Mononuclear cell (primary cell): Measurements from ENCODE around the gene MR1. TPM values are rescaled to one million over a fixed set of nuclear protein-coding genes. Genes with fewer than 3 reads are reported as not detected.
"Not testable (repeated sequence)": the region's sequence is repeated elsewhere in the genome, so short reads cannot be mapped to it uniquely, and the experiment has no call there.

Source experiments
- H3K27me3 ChIP-seq: 2 replicates; pipeline ENCODE4 v1.6.0; 2011; ENCODE audit warnings: low read length, control low read depth; ENCODE audit not compliant: insufficient read depth
- H3K4me1 ChIP-seq: 2 replicates; pipeline ENCODE4 v1.5.1; 2011; ENCODE audit warnings: mild to moderate bottlenecking, low read length, control low read depth; ENCODE audit not compliant: insufficient read depth
- H3K4me3 ChIP-seq: 2 replicates; pipeline ENCODE4 v1.5.1; 2011; ENCODE audit warnings: mild to moderate bottlenecking, low read length, moderate library complexity
- H3K9me3 ChIP-seq: 2 replicates; pipeline ENCODE4 v1.5.1; 2011; ENCODE audit warnings: low read depth, mild to moderate bottlenecking, control low read depth, low read length
- total RNA-seq: library from RNA; depleted of rRNA; stranded (reverse); fragments of >200 nt; gene quantifications from one replicate; pipeline ENCODE4 v1.2.3, GENCODE V29; 2012

MR1 gene
- total RNA-seq, 1 donor = 19.2 TPM

DNA sequence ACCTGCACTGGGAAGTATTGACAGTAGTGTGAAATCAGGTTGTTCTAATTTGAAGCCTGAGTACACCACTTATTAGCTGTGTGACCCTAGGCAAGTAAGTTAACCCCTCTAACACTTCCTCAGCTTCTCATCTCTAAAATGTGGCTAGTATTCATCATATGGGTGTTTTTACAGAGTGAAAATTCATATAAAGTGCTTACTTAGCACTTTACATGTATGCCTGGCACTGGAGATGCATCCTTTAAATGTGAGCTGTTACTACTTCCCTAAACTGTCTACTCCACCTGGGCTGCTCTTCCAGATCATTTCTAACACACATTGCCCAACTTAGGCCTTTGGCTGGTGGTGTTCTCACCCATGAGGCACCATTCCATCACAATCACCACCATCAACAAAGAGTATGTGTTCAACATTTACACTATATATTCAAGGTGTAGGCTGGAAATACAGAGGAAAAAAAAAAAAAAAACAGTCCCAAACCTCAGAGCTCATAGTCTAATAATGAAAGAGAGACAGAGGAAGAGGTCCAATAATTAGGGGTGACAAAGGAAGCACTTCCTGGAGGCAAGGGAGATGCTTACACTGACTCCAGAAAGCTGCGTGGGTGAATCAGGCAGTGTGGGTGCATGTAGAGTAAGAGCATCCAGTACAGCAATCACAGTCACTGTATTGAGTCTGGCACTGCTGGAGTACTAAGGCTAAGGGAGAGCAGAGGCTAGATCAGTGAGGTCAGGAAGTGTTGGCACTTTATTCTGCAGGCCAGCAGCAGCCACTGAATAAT, 14.7 kb upstream of the MR1 start:
- no peaks in the 10 kb centered on the region for H3K9me3 ChIP-seq
- H3K4me3 ChIP-seq = no peak overlapping the region
- H3K27me3 ChIP-seq = no peaks in the 10 kb centered on the region
- peaks cover 62% of the 10 kb centered on the region for H3K4me1 ChIP-seq

DNA sequence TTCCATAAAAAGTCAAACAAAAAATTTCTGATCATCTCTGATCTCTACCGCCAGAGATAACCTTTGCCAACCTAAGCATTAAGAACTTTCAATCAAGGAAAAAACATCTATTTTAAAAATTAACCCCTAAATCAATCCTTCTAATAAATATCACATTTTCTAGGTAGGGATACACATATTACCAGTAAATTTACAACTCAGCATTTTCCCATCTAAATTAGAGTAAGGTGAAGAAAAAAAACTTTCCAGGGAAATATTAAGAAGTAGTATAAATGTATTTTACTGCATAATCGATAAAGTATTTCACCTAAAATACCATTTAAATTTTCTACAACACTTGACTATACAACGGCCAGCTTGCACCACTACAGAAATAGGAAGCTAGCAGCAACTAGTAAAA, 12.6 kb upstream of the MR1 start:
- peak overlapping the region; percentile 88 for H3K4me3 ChIP-seq
- H3K27me3 ChIP-seq = no peaks in the 10 kb centered on the region
- H3K4me1 ChIP-seq = peaks cover 41% of the 10 kb centered on the region
- no peaks in the 10 kb centered on the region for H3K9me3 ChIP-seq

DNA sequence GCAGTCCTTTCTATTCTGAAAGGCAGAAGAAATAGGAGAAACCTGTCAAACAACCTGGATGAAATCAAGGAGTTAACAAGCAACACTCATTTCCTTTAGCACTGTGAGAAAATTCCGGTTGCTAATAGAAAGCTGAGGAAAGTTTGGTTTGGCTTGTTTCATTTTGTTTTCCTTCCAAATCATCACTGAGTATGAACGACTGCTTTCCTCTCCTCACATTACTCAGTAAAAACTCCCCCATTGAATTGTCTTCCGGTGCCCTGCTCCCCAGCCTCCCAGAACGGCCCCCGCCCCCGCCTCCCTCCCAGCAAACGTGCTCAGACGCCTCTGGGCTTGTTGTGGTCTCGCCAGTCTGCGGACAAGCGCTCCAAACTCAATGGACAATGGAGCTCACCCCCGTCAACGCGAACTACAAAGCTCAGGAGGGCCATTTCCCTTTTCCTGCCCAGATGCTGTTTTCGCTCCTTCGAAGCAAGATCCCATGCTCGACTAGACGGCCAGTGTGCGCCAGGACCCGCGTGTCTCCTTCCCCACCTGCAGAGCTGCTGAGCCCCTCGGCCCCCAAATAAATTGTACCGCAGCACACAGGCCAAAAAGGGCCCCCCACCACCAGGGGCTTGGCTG, 11.9 kb upstream of the MR1 start:
- Histone ChIP-seq H3K9me3 (no peaks in the 10 kb centered on the region), H3K4me3 (peak overlapping the region; percentile 88), H3K4me1 (peaks cover 37% of the 10 kb centered on the region), H3K27me3 (no peaks in the 10 kb centered on the region)

DNA sequence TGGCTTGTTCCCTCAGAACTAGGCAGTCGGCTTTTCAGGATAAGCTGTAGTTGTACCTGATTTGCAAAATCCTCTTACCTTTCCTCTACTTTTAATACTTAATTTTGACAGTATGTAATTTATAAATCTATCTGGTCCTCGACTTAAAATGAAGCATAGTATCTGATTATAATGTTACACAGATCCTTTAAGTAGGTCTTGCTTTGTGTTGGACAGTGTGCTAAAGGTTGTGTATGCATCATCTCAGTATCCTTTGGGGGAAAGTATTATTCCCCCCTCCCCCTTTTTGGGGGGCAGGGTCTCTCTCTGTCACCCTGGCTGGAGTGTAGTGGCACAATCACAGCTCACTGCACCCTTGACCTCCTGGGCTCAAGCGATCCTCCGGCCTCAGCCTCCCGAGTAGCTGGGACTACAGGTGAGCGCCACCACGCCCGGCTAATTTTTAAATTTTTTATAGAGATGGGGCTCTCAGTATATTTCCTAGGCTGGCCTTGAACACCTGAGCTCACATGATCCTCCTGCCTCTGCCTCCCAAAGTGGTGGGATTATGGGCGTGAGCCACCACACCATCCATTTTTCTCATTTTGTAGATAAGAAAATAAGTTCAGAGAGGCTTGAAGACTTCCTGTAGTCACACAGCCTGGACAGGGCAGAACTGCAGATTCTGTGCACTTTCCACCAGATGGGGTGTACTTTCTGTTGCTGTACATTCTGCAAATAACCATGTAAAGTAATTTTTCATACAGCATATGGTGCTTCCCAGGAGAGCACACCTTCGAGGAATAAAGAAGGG, 10.3 kb upstream of the MR1 start:
- Histone ChIP-seq H3K27me3 (no peaks in the 10 kb centered on the region), H3K4me3 (peak overlapping the region; percentile 88), H3K9me3 (no peaks in the 10 kb centered on the region), H3K4me1 (peaks cover 36% of the 10 kb centered on the region)

DNA sequence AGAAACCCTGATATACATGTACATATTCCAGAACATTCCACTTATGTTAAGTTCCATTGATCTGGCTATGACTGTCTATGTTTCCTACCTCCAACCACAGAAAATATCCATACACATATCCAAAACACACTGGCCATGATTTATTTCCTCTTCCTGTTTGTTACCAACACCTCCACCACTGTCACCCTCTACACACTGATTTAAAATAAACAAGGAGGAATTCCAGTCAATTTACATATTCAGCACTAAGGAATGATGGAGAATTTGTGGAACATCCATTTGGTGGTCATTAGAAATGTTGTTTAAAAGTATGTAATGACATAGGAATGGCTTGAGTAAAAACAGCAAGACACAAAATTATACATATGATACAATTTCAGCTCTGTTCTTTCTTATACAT, 5.6 kb upstream of the MR1 start:
- Histone ChIP-seq H3K4me3 (no peak overlapping the region), H3K27me3 (no peaks in the 10 kb centered on the region), H3K9me3 (no peaks in the 10 kb centered on the region)

DNA sequence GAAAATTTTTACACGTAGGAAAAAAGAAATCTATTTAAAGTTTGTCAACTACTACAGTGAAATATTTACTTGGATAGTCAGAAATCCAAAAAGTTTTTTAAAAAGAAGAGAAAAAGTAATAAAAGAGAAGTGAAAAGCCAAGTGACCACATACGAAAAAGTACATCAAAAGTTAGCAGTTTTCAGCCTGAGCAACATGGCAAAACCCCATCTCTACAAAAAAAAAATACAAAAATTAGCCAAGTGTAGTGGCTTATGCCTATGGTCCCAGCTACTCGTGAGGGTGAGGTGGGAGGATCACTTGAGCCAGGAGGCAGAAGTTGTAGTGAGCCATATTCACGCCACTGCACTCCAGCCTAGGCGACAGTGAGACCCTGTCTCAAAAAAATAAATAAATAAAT, 5.2 kb upstream of the MR1 start:
- Histone ChIP-seq H3K4me1 (peaks cover 15% of the 10 kb centered on the region), H3K27me3 (no peaks in the 10 kb centered on the region), H3K4me3 (no peak overlapping the region), H3K9me3 (no peaks in the 10 kb centered on the region)

More for the DNA sequence above, 5.6 kb upstream of the MR1 start:
- H3K4me1 ChIP-seq = peaks cover 15% of the 10 kb centered on the region

DNA sequence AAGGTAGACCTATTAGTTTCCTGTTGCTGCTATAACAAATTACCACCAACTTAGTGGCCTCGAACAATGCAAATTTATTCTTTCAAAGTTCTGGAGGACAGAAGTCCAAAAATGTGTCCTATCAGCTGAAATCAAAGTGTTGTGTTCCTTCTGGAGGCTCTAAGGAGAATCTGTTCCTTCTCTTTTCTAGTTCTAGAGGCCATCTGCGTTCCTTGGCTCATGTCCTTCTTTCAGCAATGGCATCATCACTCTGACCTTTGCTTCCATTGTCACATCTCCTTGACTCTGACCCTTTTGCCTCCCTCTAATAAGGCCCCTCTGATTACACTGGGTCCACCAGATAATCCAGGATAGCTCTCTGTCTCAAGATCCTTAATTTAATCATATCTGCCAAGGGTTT, 1.2 kb upstream of the MR1 start:
- Histone ChIP-seq H3K9me3 (no peaks in the 10 kb centered on the region), H3K4me3 (no peak overlapping the region), H3K27me3 (no peaks in the 10 kb centered on the region), H3K4me1 (peaks cover 43% of the 10 kb centered on the region)

DNA sequence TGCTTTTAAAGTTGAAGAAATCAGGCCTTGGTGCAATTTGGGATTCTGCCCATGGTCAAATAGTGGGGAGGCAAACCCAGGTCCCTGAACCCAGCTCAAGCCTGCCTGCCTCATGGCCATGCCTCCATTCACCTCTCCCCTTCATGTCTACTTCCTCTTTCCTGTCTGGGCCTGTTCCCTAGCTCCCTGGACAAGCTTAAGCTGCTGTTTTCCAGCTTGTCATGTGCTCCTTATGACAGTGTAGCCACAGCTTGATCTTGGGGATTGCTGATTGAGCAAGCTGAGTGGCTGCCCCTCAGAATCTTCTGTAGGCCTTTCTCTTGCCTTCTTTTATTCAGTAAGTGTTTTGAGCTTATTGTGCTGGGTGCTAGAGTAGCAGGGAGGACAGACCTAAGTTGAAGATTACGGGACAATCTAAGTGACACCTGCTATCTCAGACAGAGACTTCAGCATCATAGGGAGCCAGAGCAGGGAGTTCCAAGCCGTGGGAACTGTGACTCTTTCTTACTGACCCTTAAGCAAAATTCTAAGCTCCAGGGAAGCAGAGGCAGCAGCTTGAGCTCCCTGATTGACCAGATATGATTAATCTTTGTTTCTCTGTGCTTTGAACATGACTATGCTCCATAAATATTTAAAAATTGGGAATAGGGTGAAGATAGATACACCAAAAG, 520 bp upstream of the MR1 start:
- Histone ChIP-seq H3K4me3 (peak overlapping the region; percentile 86), H3K4me1 (peaks cover 50% of the 10 kb centered on the region), H3K9me3 (no peaks in the 10 kb centered on the region), H3K27me3 (no peaks in the 10 kb centered on the region)

DNA sequence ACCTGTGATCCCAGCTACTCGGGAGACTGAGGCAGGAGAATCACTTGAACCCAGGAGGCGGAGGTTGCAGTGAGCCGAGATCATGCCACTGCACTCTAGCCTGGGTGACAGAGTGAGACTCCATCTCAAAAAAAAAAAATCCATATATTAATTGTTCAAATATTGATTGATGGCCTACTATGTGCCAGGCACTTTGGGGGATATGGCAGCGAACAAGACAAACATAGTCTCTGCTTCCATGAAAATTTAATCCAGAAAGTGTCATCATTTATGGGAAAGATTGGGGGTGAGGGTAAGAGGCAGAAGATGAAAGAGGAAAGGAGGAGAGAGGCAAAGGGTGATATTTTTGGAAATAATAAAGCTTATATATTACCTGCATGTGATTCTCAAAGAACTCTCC, 1.4 kb downstream of the MR1 start:
- not testable (repeated sequence) for H3K9me3 ChIP-seq, H3K27me3 ChIP-seq, H3K4me3 ChIP-seq
- peaks cover 59% of the 10 kb centered on the region for H3K4me1 ChIP-seq

DNA sequence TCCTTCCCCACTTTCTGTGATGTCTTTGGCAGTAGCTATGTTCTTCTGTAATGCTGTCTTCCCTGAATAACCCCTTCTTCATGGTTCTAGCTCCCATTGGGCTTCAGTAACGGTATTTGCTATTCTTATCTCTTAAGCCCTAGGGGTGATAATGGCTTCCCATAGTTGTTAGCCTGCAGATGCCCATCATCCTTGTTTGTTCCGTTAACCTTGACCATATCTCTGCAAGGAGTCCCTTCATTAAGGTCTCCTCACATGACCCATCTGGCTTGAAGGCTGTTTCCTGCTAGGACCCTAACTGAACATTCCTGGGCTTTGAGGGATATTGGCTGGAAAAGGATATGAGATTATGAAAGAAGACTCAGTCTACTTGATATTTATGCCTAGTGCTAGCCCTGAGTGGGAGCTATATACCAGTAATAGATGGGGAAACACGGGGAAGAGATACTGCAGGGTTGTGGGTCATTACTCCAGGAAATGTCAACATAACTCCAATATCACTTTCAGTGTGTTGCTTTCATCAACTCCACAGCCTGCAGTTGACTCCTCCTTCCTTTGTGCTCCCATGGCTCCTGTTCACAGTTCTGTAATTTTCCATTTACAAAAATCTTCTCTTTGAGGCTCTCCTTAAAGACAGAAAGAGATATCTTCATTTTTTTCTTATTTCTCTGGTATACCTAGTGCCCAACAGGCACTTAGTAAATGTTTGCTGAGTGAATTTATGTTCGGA, 2.5 kb downstream of the MR1 start:
- Histone ChIP-seq H3K4me1 (peaks cover 68% of the 10 kb centered on the region), H3K27me3 (no peaks in the 10 kb centered on the region), H3K4me3 (no peak overlapping the region), H3K9me3 (no peaks in the 10 kb centered on the region)

DNA sequence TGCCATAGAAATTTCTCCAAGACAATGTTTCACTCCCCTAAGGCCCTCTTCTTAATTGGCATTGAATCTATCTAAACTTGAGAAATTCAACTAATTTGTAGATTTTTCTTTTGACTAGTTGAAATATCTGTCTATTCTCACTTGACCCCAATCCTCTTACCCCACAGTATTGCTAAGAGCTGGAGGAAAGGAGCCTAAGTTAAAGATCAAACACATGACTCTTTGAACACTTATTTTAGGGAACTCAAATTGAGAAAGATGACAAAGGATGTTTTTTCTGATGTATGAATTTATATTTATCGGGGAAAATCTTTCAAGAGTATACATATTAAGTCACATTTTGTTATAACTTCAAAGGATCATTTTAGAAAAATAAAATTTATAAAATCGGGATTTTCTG, 3.6 kb downstream of the MR1 start:
- H3K27me3 ChIP-seq = no peaks in the 10 kb centered on the region

DNA sequence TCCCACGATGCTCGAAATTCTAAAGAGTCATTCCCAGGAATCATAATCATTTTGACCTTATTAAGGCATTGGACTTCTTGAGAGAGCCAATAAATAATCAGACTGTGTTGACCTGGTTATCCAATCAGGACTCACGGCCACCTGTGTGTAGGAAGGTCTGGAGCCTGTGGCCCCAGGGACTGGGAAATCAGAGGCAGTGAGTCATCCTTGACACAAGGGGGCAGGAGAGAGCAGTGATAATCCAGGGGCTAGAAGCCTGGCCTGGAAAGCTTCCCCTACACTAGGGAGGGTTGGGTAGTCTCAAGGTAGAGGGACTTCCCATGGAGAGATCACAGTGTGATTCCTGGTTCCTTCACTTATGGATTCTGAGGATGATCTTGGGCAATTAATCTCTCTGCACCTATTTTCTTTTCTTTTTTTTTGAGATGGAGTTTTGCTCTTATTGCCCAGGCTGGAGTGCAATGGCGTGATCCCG, 4.7 kb downstream of the MR1 start:
- Histone ChIP-seq H3K27me3 (no peaks in the 10 kb centered on the region), H3K4me3 (no peak overlapping the region), H3K4me1 (peaks cover 79% of the 10 kb centered on the region), H3K9me3 (no peaks in the 10 kb centered on the region)

More for the DNA sequence above, 3.6 kb downstream of the MR1 start:
- H3K9me3 ChIP-seq = no peaks in the 10 kb centered on the region
- H3K4me3 ChIP-seq = no peak overlapping the region
- H3K4me1 ChIP-seq = peaks cover 79% of the 10 kb centered on the region

DNA sequence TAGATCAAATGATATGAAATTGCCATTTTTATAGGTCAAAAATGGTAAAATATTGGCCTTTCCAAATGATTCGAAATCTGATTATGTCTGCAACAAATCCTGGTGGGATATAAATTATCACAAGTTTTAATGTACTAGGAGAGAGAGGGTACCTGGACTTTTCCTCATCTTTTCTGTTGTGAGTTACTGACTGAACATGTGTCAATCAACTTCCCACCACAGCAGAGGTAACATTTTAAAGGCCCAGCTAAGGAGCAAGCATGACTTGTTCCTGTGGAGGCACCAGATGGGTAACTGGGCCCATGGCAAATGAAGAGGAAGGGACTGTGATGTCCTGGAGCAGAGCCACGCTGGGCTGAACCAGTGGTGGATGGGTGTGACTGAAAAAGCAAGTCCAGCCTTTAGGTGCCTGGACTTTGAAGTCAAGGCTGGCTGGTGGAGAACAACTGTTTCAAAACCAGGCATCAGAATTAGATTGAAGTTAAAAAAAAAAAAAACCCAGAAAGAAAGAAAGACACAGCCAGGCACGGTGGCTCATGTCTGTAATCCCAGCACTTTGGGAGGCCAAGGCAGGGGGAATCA, 6.6 kb downstream of the MR1 start:
- Histone ChIP-seq H3K4me3 (no peak overlapping the region), H3K27me3 (no peaks in the 10 kb centered on the region), H3K9me3 (no peaks in the 10 kb centered on the region), H3K4me1 (peaks cover 85% of the 10 kb centered on the region)
